HuH-7 (cell line): ENCODE results near the gene RNF126.
"Not testable (repeated sequence)": the region's sequence is repeated elsewhere in the genome, so short reads cannot be mapped to it uniquely, and the experiment has no call there.

Source experiments
- DNase-seq: peaks from one replicate; pipeline ENCODE4 v3.0.0; 2011; ENCODE audit warnings: low spot score

RNF126 gene

DNA sequence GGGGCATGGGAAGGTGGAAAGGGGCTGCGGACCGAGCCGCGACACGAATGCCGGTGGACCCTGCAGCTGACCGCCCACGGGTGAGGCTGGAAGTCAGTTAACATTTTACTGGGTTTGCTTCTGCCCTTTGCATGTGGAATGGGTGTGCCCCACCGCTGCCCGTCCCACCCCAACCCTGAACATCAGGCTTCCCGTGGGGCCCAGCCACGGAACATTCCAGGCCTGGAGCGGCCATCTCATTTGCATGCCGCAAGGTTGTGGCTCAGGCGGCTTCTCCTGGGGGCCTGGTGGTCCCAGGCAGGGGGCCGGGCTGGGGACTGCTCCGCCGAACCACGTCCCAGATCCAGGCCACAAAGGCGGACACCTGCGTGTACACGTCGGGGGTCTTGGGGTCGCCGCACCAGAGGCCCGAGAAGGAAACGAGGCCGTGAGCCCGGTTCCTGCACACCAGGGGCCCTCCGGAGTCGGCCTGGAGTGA lies 22.5 kb upstream of the RNF126 start:
- DNase-seq: no peak

- no peak for DNase-seq
These were observed 19.8 kb upstream of the RNF126 start for GRCh38 chr19:682678-683320.

- peak; percentile 86 for DNase-seq
These were observed 18.3 kb upstream of the RNF126 start for GRCh38 chr19:681029-682019.

DNA sequence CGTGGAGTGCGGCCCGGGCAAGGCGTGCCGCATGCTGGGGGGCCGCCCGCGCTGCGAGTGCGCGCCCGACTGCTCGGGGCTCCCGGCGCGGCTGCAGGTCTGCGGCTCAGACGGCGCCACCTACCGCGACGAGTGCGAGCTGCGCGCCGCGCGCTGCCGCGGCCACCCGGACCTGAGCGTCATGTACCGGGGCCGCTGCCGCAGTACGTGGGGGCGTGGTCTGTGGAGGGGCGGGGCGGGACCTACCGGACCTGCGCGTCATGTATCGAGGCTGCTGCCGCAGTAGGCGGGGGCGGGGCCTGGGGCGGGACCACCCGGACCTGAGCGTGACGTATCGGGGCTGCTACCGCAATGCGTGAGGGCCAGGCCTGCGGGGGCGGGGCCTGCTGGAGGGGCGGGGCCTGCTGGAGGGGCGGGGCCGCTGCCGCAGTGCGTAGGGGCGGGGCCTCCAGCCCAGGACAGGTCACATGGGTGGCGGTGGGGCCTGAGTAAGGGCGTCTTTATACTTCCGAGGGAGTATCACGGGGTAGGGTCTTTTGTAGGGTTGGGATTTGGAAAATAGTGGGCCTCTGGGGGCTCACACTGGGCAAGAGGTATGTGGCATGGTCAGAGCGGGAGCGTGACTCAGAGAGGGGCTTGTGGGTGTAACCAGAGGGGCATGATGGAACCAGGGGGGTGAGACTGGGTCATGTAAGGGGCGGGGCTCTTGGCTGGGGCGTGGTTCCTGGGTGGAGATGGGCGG lies 17.4 kb upstream of the RNF126 start:
- peak; percentile 93 for DNase-seq

- DNase-seq: no peak
These were observed 16.6 kb upstream of the RNF126 start for GRCh38 chr19:679418-680286.

- no peak for DNase-seq
These were observed 15.9 kb upstream of the RNF126 start for GRCh38 chr19:678791-679388.

- DNase-seq: no peak
These were observed 14.8 kb upstream of the RNF126 start for GRCh38 chr19:677601-678436.

GRCh38 chr19:677201-677600 lies 14.2 kb upstream of the RNF126 start:
- DNase-seq: no peak

DNA sequence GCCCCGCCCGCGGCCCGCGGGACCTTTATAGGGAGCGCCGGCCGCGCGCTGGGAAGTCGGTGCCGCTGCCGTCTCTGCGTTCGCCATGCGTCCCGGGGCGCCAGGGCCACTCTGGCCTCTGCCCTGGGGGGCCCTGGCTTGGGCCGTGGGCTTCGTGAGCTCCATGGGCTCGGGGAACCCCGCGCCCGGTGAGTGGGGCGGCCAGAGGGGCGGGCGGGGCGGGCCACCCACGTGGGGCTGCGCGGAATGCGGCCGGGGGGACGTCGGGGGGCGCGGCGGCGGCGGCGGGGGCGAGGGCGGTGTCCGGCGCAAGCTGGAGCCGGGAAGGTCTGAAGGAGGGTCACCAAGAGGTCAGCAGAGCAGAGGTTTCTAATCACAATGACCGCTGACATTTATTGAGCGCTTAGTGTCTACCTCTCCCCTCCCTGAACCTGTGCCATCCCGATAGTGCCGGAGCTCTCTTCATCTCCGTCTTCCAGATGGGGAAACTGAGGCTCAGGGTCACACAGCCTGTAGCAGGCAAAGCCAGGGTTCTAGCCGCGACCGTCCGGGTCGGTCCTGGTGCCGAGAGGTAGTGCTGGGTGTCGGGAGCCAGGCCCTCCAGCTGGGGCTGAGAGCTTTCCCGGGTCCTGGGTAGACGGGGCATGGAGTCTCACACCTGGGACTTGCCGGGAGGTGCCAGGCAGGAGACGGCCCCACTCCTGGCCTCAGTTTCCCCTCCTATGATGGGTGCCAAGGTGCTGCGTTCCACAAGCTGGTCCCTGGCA lies 13.5 kb upstream of the RNF126 start, which contains the start of gene FSTL3:
TSS of gene FSTL3 (plus strand) at position 54 of the 767 bp plus-strand sequence. CDS start at position 86, 32 bp downstream.
- no peak for DNase-seq

DNA sequence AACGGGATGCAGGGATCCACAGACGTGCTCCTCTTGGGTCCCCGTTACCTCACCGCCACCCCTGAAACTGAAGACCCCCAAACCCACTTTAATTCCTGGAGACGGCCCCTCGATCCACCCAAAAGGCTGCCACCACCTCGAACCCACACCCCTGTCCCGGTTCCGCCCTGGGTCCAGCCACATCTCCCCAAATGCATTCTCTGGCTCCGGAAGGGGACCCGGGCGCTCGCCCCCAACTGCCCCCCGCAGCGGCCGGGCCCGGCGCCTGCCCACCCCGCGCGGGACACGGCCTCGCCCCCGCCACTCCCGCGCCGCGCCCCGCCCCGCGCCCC lies 13.0 kb upstream of the RNF126 start:
- DNase-seq: no peak

DNA sequence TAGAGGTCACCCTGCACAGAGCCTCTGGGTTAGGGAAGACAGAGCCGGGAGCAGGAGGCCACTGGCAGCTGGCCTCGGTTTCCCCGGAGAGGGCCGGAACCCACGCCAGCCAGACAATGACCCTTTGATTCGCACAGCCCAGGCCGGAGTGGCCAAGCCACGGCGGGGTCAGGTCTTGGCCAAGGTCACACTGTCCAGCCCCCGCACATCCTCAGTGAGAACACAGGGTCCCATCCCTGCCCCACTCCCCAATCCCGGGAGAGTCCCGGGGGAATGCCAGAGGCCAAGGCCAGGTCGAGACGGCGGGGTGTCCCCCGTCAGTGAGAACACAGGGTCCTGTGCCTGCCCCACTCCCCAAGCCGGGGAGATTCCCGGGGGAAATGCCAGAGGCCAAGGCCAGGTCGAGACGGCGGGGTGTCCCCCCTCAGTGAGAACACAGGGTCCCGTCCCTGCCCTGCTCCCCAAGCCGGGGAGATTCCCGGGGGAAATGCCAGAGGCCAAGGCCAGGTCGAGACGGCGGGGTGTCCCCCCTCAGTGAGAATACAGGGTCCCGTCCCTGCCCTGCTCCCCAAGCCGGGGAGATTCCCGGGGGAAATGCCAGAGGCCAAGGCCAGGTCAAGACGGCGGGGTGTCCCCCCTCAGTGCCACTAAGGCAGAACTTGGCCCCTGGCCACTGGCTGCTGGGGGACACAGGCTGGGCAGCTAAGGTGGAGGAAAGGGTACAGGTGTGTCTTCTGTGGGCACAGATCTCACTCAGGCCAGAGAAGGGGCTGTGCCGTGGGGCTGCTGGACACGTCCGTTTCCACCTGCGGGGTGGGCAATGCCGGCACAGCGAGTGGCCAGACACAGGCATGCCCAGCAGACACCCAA lies 11.5 kb upstream of the RNF126 start:
- no peak for DNase-seq

DNA sequence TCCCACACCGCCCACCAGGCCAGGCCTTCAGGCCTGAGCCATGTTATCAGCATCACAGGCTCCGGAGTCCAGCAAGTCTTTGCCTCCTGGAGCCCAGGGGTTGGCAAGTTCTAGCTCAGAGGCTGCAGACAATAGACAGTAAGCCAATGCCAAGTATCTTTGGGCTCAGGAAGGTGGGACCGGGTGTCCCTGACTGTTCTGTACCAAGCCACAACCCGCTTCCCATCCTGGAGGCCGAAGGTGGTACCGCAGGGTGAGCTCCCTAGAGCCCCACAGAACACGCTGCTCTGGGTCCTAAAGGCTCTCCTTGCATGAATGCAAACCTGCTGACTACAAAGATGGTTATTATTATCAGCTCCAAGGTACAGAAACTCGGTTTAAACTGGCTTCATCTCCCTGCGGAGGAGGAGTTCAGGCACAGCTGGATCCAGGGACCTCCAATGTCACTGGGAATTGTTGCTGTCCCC lies 7.6 kb upstream of the RNF126 start:
- no peak for DNase-seq

- not testable (repeated sequence) for DNase-seq
These were observed 5.8 kb upstream of the RNF126 start for GRCh38 chr19:668675-669434.

GRCh38 chr19:666985-667573 lies 4.1 kb upstream of the RNF126 start:
- not testable (repeated sequence) for DNase-seq

GRCh38 chr19:664913-665443 lies 2.0 kb upstream of the RNF126 start:
- DNase-seq: peak; percentile 94

- DNase-seq: no peak
These were observed 686 bp upstream of the RNF126 start for GRCh38 chr19:663682-664117.
